Posterior cingulate gyrus (tissue), 11 donors: ENCODE data around the gene SLC25A28.
"Not testable (repeated sequence)": the region's sequence is repeated elsewhere in the genome, so short reads cannot be mapped to it uniquely, and the experiment has no call there.

Source experiments
- DNase-seq, 10 donors: peaks; one replicate each; pipeline versions ENCODE4 v3.0.0 to v3.0.0-alpha.2; 2020 to 2021; ENCODE audit warnings: mixed read lengths in 3 of 10
- intact Hi-C: fragments of 100-400 bp; cut with DNase I; formaldehyde crosslinking; loops from one replicate; pipeline ENCODE4 v1.15.1; 2023

Gene SLC25A28

DNA sequence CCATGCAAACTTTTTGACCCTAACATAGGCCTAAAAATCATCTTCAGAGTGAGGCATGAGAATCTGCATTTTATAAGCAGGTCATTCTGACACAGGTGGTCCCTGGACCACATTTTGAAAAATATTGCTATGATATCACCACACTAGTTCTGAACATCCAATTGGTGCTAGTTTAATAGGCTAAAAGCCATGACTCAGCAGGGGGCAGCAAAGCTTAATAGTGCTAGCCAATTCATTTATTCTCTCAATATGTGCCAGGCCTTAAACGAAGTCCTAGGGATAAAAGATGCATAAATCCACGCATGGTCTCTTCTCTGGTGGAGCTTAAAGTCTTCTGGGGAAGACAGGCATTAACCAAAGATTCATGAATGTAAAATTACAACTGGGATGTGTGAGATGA, 10.2 kb upstream of the SLC25A28 start:
- DNase-seq, result no peak
- intact Hi-C loops, result no loop called here

GRCh38 chr10:99629625-99629978, 9.4 kb upstream of the SLC25A28 start:
- DNase-seq, result no peak
- intact Hi-C loops, result no loop called here

- intact Hi-C loops, result no loop called here
These were observed 8.8 kb upstream of the SLC25A28 start for GRCh38 chr10:99628923-99629624.

DNA sequence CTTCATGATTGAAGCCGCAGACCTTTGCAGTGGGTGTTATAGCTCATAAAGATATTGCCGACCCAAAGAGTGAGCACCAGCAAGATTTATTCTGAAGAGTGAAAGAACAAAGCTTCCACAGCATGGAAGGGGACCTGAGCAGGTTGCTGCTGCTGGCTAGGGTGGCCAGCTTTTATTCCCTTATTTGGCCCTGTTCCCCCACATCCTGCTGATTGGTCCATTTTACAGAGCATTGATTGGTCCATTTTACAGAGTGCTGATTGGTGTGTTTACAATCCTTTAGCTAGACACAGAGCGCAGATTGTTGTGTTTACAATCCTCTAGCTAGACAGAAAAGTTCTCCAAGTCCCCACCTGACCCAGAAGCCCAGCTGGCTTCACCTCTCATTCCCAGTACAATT, 4.9 kb upstream of the SLC25A28 start:
- intact Hi-C loops, DNase-seq: not testable (repeated sequence)

More at GRCh38 chr10:99628923-99629624, 8.8 kb upstream of the SLC25A28 start:
- DNase-seq, result no peak

DNA sequence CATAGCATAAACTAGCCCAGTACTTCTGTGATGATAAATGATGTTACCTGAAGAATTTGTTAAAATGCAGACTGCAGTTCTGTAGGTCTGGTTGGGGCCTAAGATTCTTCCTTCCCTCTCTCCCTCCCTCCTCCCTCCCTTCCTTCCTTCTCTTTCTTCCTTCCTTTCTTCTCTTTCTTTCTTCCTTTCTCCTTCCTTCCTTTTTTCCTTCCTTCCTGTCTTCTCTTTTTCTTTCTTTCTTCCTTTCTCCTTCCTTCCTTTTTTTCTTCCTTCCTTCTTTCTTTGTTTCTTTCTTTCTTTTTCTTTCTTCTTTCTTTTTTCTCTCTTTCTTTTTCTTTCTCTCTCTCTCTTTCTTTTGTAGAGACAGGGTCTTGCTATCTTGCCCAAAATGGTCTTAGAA, 3.7 kb upstream of the SLC25A28 start:
- no peak for DNase-seq
- intact Hi-C loops, result loop anchor here (5.0 kb wide), 1 partner anchor 108 kb away; the partner anchor contains the start of genes COX15 and CUTC

- DNase-seq, result no peak
- intact Hi-C loops, result loop anchor here (2.0 to 5.0 kb wide), 2 partner anchors 37 to 111 kb away; partner anchors contain the start of genes COX15, CUTC and ENTPD7
These were observed 1.4 kb upstream of the SLC25A28 start for GRCh38 chr10:99621454-99622251.

- DNase-seq, result peak; percentile 81 to 99 (median 90)
- intact Hi-C loops, result loop anchor here (2.0 to 5.0 kb wide), 2 partner anchors 38 to 111 kb away; partner anchors contain the start of genes COX15, CUTC and ENTPD7
These were observed 643 bp upstream of the SLC25A28 start for GRCh38 chr10:99620711-99621453.

- intact Hi-C loops, result no loop called here
- no peak for DNase-seq
These were observed 994 bp downstream of the SLC25A28 start for GRCh38 chr10:99619090-99619800.

GRCh38 chr10:99617696-99618095, 2.5 kb downstream of the SLC25A28 start:
- DNase-seq, result no peak
- intact Hi-C loops, result no loop called here

DNA sequence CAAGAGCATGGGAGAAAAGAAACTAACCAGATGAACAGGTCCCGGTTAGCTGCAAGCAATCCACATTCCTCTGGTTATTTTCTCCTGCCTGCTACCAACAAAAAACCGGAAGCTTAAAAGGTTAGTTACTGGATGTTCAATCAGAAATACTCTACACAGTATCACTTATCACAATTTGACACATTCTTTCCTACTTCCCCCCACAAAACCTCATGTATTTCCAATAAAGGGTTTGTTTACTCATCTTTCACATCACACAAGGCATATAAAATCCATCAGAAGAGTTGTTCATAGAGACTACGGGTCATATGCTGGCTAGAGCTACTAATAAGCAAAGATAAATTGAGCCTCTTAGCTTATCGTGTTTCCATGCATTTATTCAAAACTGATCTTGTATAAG, 4.8 kb downstream of the SLC25A28 start:
- intact Hi-C loops, result no loop called here

DNA sequence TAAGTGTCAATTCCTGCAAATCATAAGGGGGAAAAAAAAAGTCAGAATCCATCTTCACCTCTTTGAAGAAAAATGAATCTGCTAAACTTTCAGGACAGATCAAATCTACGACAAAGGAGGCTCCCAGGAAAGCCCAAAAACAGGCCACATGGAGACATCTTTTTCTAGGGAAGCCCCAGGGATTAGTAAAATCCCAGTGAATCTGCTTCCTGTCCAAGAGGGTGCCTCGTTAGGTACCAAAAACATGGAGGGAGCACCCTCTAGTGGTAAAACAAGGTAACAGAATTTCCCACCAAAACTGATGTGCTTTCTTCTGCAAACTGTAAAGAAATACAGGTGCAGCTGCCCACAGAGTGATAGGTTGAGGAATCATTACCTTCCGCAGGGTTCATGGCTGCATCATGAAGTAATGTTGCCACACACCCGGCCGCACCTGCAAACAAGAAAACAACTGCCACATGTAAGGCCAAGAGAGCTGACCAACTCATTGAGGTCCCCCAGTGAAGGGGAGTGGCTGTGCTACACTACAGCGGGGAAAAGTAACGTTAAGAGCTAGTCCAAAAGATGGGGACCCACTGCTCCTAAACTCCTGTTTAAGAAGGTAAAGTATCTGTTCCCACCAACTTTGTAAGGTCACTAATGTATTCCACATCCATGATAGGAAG, 7.9 kb downstream of the SLC25A28 start:
- DNase-seq, result no peak
- intact Hi-C loops, result loop anchor here (1.0 to 2.0 kb wide), 2 partner anchors 175 to 220 kb away; no protein-coding TSS in a partner anchor

More for the DNA sequence above, 4.8 kb downstream of the SLC25A28 start:
- no peak for DNase-seq

- no peak for DNase-seq
- intact Hi-C loops, result loop anchor here (1.0 kb wide), 1 partner anchor 51 kb away; no protein-coding TSS in a partner anchor
These were observed 8.9 kb downstream of the SLC25A28 start for GRCh38 chr10:99611326-99611725.

DNA sequence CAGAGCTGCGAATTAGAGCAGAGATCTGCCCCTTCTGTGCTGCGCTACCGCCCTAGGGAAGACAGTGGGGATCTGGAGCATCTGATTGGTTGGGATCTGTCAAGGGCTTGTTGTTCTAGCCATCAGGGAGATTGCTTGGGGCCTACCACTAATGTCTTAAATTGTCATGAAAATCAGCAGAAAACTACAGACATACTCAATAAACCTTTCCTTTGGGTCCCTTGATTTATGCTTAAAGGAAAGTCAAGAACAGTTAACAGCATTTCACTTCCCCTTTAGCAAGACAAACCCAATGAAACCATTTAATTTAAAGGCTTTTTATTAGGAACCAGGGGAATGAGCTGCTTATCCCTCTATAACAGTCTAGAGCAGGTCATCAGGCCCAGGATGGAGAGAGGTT, 10.0 kb downstream of the SLC25A28 start:
- intact Hi-C loops, result no loop called here
- no peak for DNase-seq

DNA sequence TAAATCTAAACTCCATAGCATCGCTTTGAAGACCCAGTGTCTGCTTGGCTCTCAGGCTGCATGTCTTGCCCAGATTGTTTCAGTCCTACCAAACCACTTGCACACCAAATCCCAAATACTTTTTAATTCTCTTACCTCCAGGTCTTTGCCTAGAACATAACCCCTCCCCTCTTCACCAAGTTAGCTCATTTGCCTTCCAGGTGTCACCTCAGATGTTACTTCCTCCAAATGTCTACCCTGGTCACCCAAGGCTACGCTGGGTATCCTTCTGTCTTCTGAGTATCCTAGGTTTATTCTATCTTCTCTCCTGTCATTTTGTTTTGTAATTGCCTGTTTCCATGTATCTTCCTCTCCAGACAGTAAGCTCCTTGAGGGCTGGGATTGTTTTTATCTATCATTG, 11.1 kb downstream of the SLC25A28 start:
- DNase-seq, result no peak
- intact Hi-C loops, result no loop called here

DNA sequence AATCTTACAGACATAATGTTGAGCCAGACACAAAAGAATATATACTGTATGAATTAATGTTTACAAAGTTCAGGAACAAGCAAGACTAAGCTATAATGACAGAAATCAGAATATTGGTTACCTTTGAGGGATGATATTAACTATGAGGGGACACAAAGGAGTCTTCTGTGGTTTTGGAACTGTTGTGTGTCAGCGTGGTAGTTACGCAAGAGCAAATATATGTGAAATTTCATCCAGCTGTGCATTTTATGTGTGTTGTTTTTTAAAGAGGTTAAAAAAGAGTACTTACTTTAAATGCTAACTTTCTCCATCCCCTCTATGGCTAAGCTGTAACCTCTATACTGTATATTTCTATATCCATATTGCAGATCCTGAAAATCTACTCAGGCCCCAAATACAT, 14.9 kb downstream of the SLC25A28 start:
- DNase-seq, result no peak
- intact Hi-C loops, result no loop called here

- intact Hi-C loops, result no loop called here
- no peak for DNase-seq
These were observed 15.4 kb downstream of the SLC25A28 start for GRCh38 chr10:99604862-99605261.

- DNase-seq, result no peak
- intact Hi-C loops, result no loop called here
These were observed 21.3 kb downstream of the SLC25A28 start for GRCh38 chr10:99598781-99599509.

DNA sequence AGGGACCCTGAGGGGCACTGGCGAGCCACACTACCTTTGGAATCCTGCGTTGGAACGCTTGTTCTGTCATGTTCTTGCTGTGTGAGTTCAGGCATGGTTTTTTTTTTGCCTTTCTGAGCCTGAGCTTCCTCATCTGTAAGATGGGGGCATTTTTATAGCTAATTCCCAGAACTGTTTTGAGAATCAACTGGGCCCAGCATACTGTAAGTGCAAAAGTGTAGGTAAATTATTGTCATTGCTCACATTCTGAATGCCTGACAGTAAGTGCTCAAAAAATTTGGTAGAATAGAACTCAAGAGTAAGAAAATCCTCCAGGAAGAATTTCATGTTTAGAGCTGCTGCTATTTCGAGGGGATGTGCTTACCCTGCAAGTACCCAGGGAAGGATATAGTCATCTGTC, 22.2 kb downstream of the SLC25A28 start:
- DNase-seq, result no peak
- intact Hi-C loops, result no loop called here

DNA sequence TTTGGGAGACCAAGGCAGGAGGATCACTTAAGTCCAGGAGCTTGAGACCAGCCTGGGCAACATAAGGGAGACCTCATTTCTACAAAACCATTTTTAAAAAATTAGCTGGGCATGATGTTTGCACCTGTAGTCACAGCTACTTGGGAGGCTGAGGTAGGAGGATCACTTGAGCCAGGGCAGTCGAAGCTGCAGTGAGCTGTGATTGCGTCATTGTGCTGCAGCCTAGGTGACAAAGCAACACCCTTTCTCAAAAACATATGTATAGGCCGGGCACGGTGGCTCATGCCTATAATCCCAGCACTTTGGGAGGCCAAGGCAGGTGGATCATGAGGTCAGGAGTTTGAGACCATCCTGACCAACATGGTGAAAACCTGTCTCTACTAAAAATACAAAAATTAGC, 23.5 kb downstream of the SLC25A28 start:
- DNase-seq, intact Hi-C loops: not testable (repeated sequence)
